H9 (cell line): ENCODE data around the gene EPM2A. TPM values are rescaled to one million over a fixed set of nuclear protein-coding genes. Genes with fewer than 3 reads are reported as not detected.

ENCODE experiments used
- DNase-seq: peaks from one replicate; pipeline ENCODE4 v3.0.0-alpha.2; 2017
- H2AFZ ChIP-seq: one replicate; pipeline ENCODE4 v1.6.1; 2013; ENCODE audit warnings: mild to moderate bottlenecking, low read length, control low read depth, moderate library complexity
- H2AK5ac ChIP-seq: 2 replicates; pipeline ENCODE4 v1.6.1; 2013; ENCODE audit warnings: low read length, control low read depth, mixed read lengths; ENCODE audit not compliant: insufficient read length
- H2BK120ac ChIP-seq: one replicate; pipeline ENCODE4 v1.6.1; 2013; ENCODE audit warnings: low read depth, mild to moderate bottlenecking, low read length, control low read depth, inconsistent platforms; ENCODE audit not compliant: poor library complexity, severe bottlenecking
- H2BK12ac ChIP-seq: 2 replicates; pipeline ENCODE4 v1.6.1; 2013; ENCODE audit warnings: low read length, control low read depth, mixed read lengths, low read depth; ENCODE audit not compliant: insufficient read length
- H2BK15ac ChIP-seq: 2 replicates; pipeline ENCODE4 v1.6.1; 2013; ENCODE audit warnings: low read depth, low read length, control low read depth
- H2BK20ac ChIP-seq: one replicate; pipeline ENCODE4 v1.6.1; 2013; ENCODE audit warnings: low read depth, mild to moderate bottlenecking, low read length, control low read depth, inconsistent platforms; ENCODE audit not compliant: poor library complexity, severe bottlenecking
- H2BK5ac ChIP-seq: 2 replicates; pipeline ENCODE4 v1.6.1; 2013; ENCODE audit warnings: low read length, control low read depth, mixed read lengths; ENCODE audit not compliant: insufficient read length
- H3K14ac ChIP-seq: 2 replicates; pipeline ENCODE4 v1.6.1; 2013; ENCODE audit warnings: low read length, control low read depth; ENCODE audit not compliant: insufficient read depth
- H3K18ac ChIP-seq: 2 replicates; pipeline ENCODE4 v1.6.1; 2013; ENCODE audit warnings: low read depth, mild to moderate bottlenecking, mixed read lengths, low read length, control low read depth; ENCODE audit not compliant: insufficient read length
- H3K23ac ChIP-seq: 2 replicates; pipeline ENCODE4 v1.6.1; 2013; ENCODE audit warnings: low read length, control low read depth, mixed read lengths, low read depth; ENCODE audit not compliant: insufficient read length
- H3K23me2 ChIP-seq: 2 replicates; pipeline ENCODE4 v1.6.1; 2013; ENCODE audit warnings: low read depth, mild to moderate bottlenecking, mixed read lengths, low read length, control low read depth; ENCODE audit not compliant: insufficient read length, poor library complexity, severe bottlenecking
- H3K27ac ChIP-seq: 2 replicates; pipeline ENCODE4 v1.5.1; 2013; ENCODE audit warnings: low read length, control low read depth, mixed read lengths, low read depth; ENCODE audit not compliant: insufficient read length
- H3K27me3 ChIP-seq: 2 replicates; pipeline ENCODE4 v1.6.1; 2013; ENCODE audit warnings: low read length, control low read depth, inconsistent platforms; ENCODE audit not compliant: insufficient read depth
- H3K4ac ChIP-seq: 2 replicates; pipeline ENCODE4 v1.6.1; 2013; ENCODE audit warnings: low read depth, mild to moderate bottlenecking, control low read depth, inconsistent platforms, low read length, moderate library complexity
- H3K4me1 ChIP-seq: 2 replicates; pipeline ENCODE4 v1.6.1; 2013; ENCODE audit warnings: low read length, control low read depth, inconsistent platforms; ENCODE audit not compliant: insufficient read depth
- H3K4me2 ChIP-seq: 2 replicates; pipeline ENCODE4 v1.6.1; 2013; ENCODE audit warnings: low read length, control low read depth, mixed read lengths; ENCODE audit not compliant: insufficient read length, insufficient read depth
- H3K56ac ChIP-seq: 2 replicates; pipeline ENCODE4 v1.6.1; 2013; ENCODE audit warnings: low read depth, mild to moderate bottlenecking, mixed read lengths, low read length, control low read depth; ENCODE audit not compliant: insufficient read length
- H3K79me1 ChIP-seq: 2 replicates; pipeline ENCODE4 v1.6.1; 2013; ENCODE audit warnings: low read depth, mild to moderate bottlenecking, moderate library complexity, low read length, control low read depth, inconsistent platforms; ENCODE audit not compliant: insufficient read depth, poor library complexity, severe bottlenecking
- H3K79me2 ChIP-seq: 2 replicates; pipeline ENCODE4 v1.6.1; 2013; ENCODE audit warnings: low read length, control low read depth, inconsistent platforms; ENCODE audit not compliant: insufficient read depth
- H3K9ac ChIP-seq: 2 replicates; pipeline ENCODE4 v1.6.1; 2013; ENCODE audit warnings: low read length, control low read depth, mixed read lengths; ENCODE audit not compliant: insufficient read length; ENCODE audit errors: extremely low read depth
- H3K9me3 ChIP-seq: one replicate; pipeline ENCODE4 v1.6.1; 2013; ENCODE audit warnings: low read depth, low read length, inconsistent platforms; ENCODE audit not compliant: control insufficient read depth
- H3T11ph ChIP-seq: one replicate; pipeline ENCODE4 v1.6.1; 2013; ENCODE audit warnings: mild to moderate bottlenecking, low read length, control low read depth, inconsistent platforms
- H4K20me1 ChIP-seq: one replicate; pipeline ENCODE4 v1.6.1; 2013; ENCODE audit not compliant: control insufficient read depth, insufficient read length, insufficient read depth
- H4K5ac ChIP-seq: 2 replicates; pipeline ENCODE4 v1.6.1; 2013; ENCODE audit warnings: low read depth, mild to moderate bottlenecking, mixed read lengths, low read length, control low read depth; ENCODE audit not compliant: insufficient read length
- H4K8ac ChIP-seq: replicated peaks from 2 replicates; pipeline ENCODE4 v1.6.1; 2013; ENCODE audit warnings: low read length, control low read depth, mixed read lengths, low read depth; ENCODE audit not compliant: insufficient read length
- H4K91ac ChIP-seq: 2 replicates; pipeline ENCODE4 v1.6.1; 2013; ENCODE audit warnings: low read depth, mild to moderate bottlenecking, moderate library complexity, mixed read lengths, low read length, control low read depth; ENCODE audit not compliant: insufficient read length
- H3K27ac Mint-ChIP-seq, 3 experiments: 2 replicates in 2 of 3; 3 replicates in 1 of 3; pipeline ENCODE4 v1.8.0; 2020 to 2021; ENCODE audit warnings: mixed read lengths in 3 of 3, mild to moderate bottlenecking in 1 of 3, moderate library complexity in 1 of 3
- H3K27me3 Mint-ChIP-seq: 2 replicates; pipeline ENCODE4 v1.8.0; 2021; ENCODE audit warnings: low read depth, mild to moderate bottlenecking, moderate library complexity, mixed read lengths
- H3K36me3 Mint-ChIP-seq, 3 experiments: 2 replicates in 2 of 3; 3 replicates in 1 of 3; pipeline ENCODE4 v1.8.0; 2020 to 2021; ENCODE audit warnings: low read depth in 3 of 3, mixed read lengths in 3 of 3; ENCODE audit not compliant: insufficient read depth in 1 of 3
- H3K4me1 Mint-ChIP-seq, 2 experiments: 2 replicates each; pipeline ENCODE4 v1.8.0; 2020; ENCODE audit warnings: mixed read lengths in 2 of 2
- H3K4me3 Mint-ChIP-seq, 2 experiments: 2 replicates in 1 of 2; 3 replicates in 1 of 2; pipeline ENCODE4 v1.8.0; 2020 to 2021; ENCODE audit warnings: mild to moderate bottlenecking in 2 of 2, mixed read lengths in 2 of 2, moderate library complexity in 1 of 2
- H3K9me3 Mint-ChIP-seq, 2 experiments: 2 replicates in 1 of 2; 3 replicates in 1 of 2; pipeline ENCODE4 v1.8.0; 2020; ENCODE audit warnings: mild to moderate bottlenecking in 2 of 2, mixed read lengths in 2 of 2, moderate library complexity in 1 of 2
- WGBS: extraction: QIAGEN DNeasy Blood & Tissue Kit; methylation state at CpG from one replicate; pipeline ENCODE4 v1.1.7; 2013; ENCODE audit warnings: missing lambda C conversion rate, low lambda C conversion rate, mixed read lengths; ENCODE audit not compliant: insufficient read length; ENCODE audit errors: extremely low coverage; 5-methylcytosine and 5-hydroxymethylcytosine counted together
- total RNA-seq: library from RNA; stranded (reverse); gene quantifications from 2 replicates; pipeline ENCODE4 v1.2.1, GENCODE V29; 2021
- TF ChIP-seq, protein P1 (sequence below): fragments of 200-600 bp; sonication (generic); conservative IDR thresholded peaks from 3 replicates; pipeline ENCODE4 v1.8.0; 2021; ENCODE audit warnings: antibody characterized with exemption, mild to moderate bottlenecking

EPM2A gene
- total RNA-seq, 1 experiment from 2014 or later, result 8.2 TPM

DNA sequence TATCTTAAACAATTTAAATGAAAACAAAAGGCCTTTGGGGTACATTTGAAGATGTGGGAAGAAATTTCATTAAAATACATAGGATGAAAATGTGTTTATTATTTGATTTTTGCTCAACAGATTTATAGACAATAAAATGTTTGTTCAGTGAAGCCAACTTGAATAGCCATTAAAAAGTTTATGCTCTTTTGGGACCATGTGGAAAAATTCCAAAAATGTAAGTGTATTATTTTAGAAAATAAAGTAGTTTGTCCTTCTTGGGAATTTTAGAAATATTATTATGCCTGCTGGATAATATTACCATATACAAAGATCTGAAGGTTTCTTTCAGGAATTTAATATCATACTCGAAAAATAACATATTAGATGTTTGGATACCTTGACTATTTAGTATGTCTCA, 131.3 kb downstream of the EPM2A start:
- Histone ChIP-seq H3K18ac (no peak overlapping the region), H2AK5ac (no peak overlapping the region), H2BK12ac (no peak overlapping the region), H4K5ac (no peak overlapping the region), H2BK120ac (no peak overlapping the region), H3K9ac (no peak overlapping the region), H2BK20ac (no peak overlapping the region), H2BK5ac (no peak overlapping the region), H3K79me1 (no peaks in the 10 kb centered on the region), H3K23me2 (no peaks in the 10 kb centered on the region), H2BK15ac (no peak overlapping the region), H3K27ac (no peak overlapping the region), H3K4ac (no peak overlapping the region), H3T11ph (no peak overlapping the region), H3K23ac (no peak overlapping the region), H4K8ac (no peak overlapping the region), H3K4me1 (no peaks in the 10 kb centered on the region), H3K56ac (no peak overlapping the region), H3K9me3 (no peaks in the 10 kb centered on the region), H4K91ac (no peak overlapping the region), H3K4me2 (no peak overlapping the region), H4K20me1 (no peaks in the 10 kb centered on the region), H3K79me2 (no peaks in the 10 kb centered on the region), H2AFZ (no peak overlapping the region), H3K14ac (no peak overlapping the region), H3K27me3 (no peaks in the 10 kb centered on the region)
- TF ChIP-seq, protein P1, sequence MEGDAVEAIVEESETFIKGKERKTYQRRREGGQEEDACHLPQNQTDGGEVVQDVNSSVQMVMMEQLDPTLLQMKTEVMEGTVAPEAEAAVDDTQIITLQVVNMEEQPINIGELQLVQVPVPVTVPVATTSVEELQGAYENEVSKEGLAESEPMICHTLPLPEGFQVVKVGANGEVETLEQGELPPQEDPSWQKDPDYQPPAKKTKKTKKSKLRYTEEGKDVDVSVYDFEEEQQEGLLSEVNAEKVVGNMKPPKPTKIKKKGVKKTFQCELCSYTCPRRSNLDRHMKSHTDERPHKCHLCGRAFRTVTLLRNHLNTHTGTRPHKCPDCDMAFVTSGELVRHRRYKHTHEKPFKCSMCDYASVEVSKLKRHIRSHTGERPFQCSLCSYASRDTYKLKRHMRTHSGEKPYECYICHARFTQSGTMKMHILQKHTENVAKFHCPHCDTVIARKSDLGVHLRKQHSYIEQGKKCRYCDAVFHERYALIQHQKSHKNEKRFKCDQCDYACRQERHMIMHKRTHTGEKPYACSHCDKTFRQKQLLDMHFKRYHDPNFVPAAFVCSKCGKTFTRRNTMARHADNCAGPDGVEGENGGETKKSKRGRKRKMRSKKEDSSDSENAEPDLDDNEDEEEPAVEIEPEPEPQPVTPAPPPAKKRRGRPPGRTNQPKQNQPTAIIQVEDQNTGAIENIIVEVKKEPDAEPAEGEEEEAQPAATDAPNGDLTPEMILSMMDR, result no peak
- Mint-ChIP-seq H3K27ac (no peak overlapping the region), H3K36me3 (no peaks in the 10 kb centered on the region), H3K27me3 (no peaks in the 10 kb centered on the region), H3K4me1 (peaks cover 6 to 8% of the 10 kb centered on the region in 2 experiments; a peak in 3 of 4 replicates), H3K9me3 (no peaks in the 10 kb centered on the region), H3K4me3 (no peak overlapping the region)
- WGBS, result no CpG with 5 or more reads among the region's 1 CpG
- no peak for DNase-seq
